MG63 (cell line): ENCODE results near the gene CMTM8. TPM values are rescaled to one million over a fixed set of nuclear protein-coding genes. Genes with fewer than 3 reads are reported as not detected.

ENCODE experiments used
- DNase-seq: peaks from one replicate; pipeline ENCODE4 v3.0.0-alpha.2; 2020
- H3K27me3 ChIP-seq: fragments of 250-450 bp; sonication (Bioruptor Pico); 2 replicates; pipeline ENCODE4 v1.5.1; 2020; ENCODE audit warnings: mild to moderate bottlenecking, moderate library complexity
- H3K36me3 ChIP-seq: fragments of 250-450 bp; sonication (Bioruptor Pico); 2 replicates; pipeline ENCODE4 v1.5.1; 2020; ENCODE audit warnings: mild to moderate bottlenecking, moderate library complexity
- H3K4me3 ChIP-seq: fragments of 250-450 bp; sonication (Bioruptor Pico); 2 replicates; pipeline ENCODE4 v1.5.1; 2020; ENCODE audit warnings: mild to moderate bottlenecking, moderate library complexity
- H3K9me3 ChIP-seq: fragments of 250-450 bp; sonication (Bioruptor Pico); 2 replicates; pipeline ENCODE4 v1.5.1; 2020; ENCODE audit warnings: mild to moderate bottlenecking, moderate library complexity
- total RNA-seq: library from RNA; depleted of rRNA; stranded (reverse); fragments of >200 nt; shearing (Covaris generic); gene quantifications from 2 replicates; pipeline ENCODE4 v1.2.3, GENCODE V29; 2014; ENCODE audit warnings: low replicate concordance; rRNA removed

Gene CMTM8
- total RNA-seq, 1 experiment from 2014 or later = not detected

DNA sequence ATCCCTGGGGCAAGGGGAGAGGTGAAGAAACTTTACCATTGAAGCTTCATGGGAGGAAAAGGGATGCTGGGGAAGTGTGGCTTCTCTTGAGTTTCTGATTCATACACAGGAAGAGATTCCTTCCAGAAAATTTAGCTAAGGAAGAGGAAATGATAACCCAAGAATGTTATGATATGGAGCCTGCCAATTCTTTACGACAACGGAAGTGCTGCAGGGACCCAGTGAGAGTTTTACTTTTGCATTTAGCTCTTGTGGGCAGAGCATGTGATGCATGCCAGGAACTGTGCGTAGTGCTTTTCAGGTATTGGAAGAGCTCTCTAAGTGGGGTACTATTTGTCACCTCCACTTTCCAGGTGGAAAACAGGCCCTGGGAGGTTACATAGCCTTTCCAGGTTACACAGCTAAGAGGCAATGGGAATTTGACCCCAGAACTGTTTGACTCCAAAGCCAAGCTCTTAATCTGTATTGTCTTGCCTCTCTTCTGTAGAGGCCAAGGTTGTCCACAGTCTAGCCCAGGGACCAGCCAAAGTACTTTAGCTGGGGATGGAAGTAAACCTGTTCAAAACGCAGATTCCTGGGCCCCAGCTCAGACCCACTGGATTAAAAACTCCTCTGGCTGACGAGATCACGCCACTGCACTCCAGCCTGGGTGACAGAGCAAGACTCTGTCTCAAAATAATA, 176.2 kb downstream of the CMTM8 start:
- no peak for DNase-seq
- H3K27me3 ChIP-seq = no peaks in the 10 kb centered on the region
- H3K9me3 ChIP-seq = peaks cover 3% of the 10 kb centered on the region; the same call in 1 of the 2 replicates
- H3K36me3 ChIP-seq = no peaks in the 10 kb centered on the region
- H3K4me3 ChIP-seq = no peak overlapping the region

- H3K9me3 ChIP-seq = peaks cover 12% of the 10 kb centered on the region
- no peaks in the 10 kb centered on the region for H3K36me3 ChIP-seq
- H3K27me3 ChIP-seq = no peaks in the 10 kb centered on the region
- no peak for DNase-seq
- no peak overlapping the region for H3K4me3 ChIP-seq
Measured at GRCh38 chr3:32419742-32420125, 181.3 kb downstream of the CMTM8 start.

Other genes with a start within 250 kb of the CMTM8 start
- 12.0 and 12.9 TPM in 2 replicates for gene GPD1L, start 132.1 kb upstream of the CMTM8 start, total RNA-seq
- gene CMTM7, start 153.2 kb downstream of the CMTM8 start, total RNA-seq = 1.7 TPM in 1 of 2 replicates, not detected in the other